Mesendoderm (in vitro differentiated cells): ENCODE data around the gene SH2D1B.
"Not testable (repeated sequence)": the region's sequence is repeated elsewhere in the genome, so short reads cannot be mapped to it uniquely, and the experiment has no call there.

Source experiments
- DNase-seq: peaks from one replicate; pipeline ENCODE4 v3.0.0; 2013
- H2AK5ac ChIP-seq: 2 replicates; pipeline ENCODE4 v1.6.1; 2013; ENCODE audit warnings: low read length, inconsistent platforms
- H2BK120ac ChIP-seq: 2 replicates; pipeline ENCODE4 v1.6.1; 2013; ENCODE audit warnings: low read depth, mild to moderate bottlenecking, low read length, moderate library complexity, mixed read lengths
- H2BK15ac ChIP-seq: replicated peaks from 2 replicates; pipeline ENCODE4 v1.6.1; 2013; ENCODE audit warnings: low read depth, mild to moderate bottlenecking, moderate library complexity
- H2BK5ac ChIP-seq: 2 replicates; pipeline ENCODE4 v1.6.1; 2013; ENCODE audit warnings: low read length, inconsistent platforms
- H3K18ac ChIP-seq: 2 replicates; pipeline ENCODE4 v1.6.1; 2013; ENCODE audit warnings: mild to moderate bottlenecking, low read length, mixed read lengths
- H3K23ac ChIP-seq: one replicate; pipeline ENCODE4 v1.6.1; 2013; ENCODE audit warnings: low read length
- H3K27ac ChIP-seq: 2 replicates; pipeline ENCODE4 v1.5.1; 2013; ENCODE audit warnings: low read depth, mild to moderate bottlenecking, inconsistent platforms, low read length, moderate library complexity
- H3K27me3 ChIP-seq: 2 replicates; pipeline ENCODE4 v1.6.1; 2013; ENCODE audit warnings: low read length, control low read depth, mild to moderate bottlenecking, inconsistent platforms; ENCODE audit not compliant: insufficient read depth, poor library complexity
- H3K36me3 ChIP-seq: 2 replicates; pipeline ENCODE4 v1.6.1; 2013; ENCODE audit warnings: low read length, inconsistent platforms; ENCODE audit not compliant: control insufficient read depth, insufficient read depth
- H3K4ac ChIP-seq: one replicate; pipeline ENCODE4 v1.6.1; 2013; ENCODE audit warnings: low read depth, mild to moderate bottlenecking, low read length, moderate library complexity
- H3K4me1 ChIP-seq: 2 replicates; pipeline ENCODE4 v1.6.1; 2013; ENCODE audit warnings: low read depth, low read length, inconsistent platforms; ENCODE audit not compliant: control insufficient read depth
- H3K4me2 ChIP-seq: 2 replicates; pipeline ENCODE4 v1.6.1; 2013; ENCODE audit warnings: low read length
- H3K4me3 ChIP-seq: 2 replicates; pipeline ENCODE4 v1.5.1; 2013; ENCODE audit warnings: mild to moderate bottlenecking, low read length
- H3K56ac ChIP-seq: one replicate; pipeline ENCODE4 v1.6.1; 2013; ENCODE audit warnings: low read length
- H3K79me1 ChIP-seq: 2 replicates; pipeline ENCODE4 v1.6.1; 2013; ENCODE audit warnings: low read length, inconsistent platforms
- H3K79me2 ChIP-seq: 2 replicates; pipeline ENCODE4 v1.6.1; 2013; ENCODE audit warnings: mild to moderate bottlenecking, low read length; ENCODE audit not compliant: control insufficient read depth, insufficient read depth
- H3K9ac ChIP-seq: 2 replicates; pipeline ENCODE4 v1.6.1; 2013; ENCODE audit warnings: low read length, inconsistent platforms
- H4K5ac ChIP-seq: one replicate; pipeline ENCODE4 v1.6.1; 2013; ENCODE audit warnings: low read length
- H4K8ac ChIP-seq: one replicate; pipeline ENCODE4 v1.6.1; 2013; ENCODE audit warnings: low read depth, mild to moderate bottlenecking, control low read depth, low read length, moderate library complexity
- WGBS: extraction: QIAGEN DNeasy Blood & Tissue Kit; methylation state at CpG from one replicate; pipeline ENCODE4 v1.1.7; 2013; ENCODE audit warnings: low lambda C conversion rate, missing lambda C conversion rate; ENCODE audit not compliant: insufficient coverage; ENCODE audit errors: extremely low coverage; 5-methylcytosine and 5-hydroxymethylcytosine counted together

SH2D1B gene

DNA sequence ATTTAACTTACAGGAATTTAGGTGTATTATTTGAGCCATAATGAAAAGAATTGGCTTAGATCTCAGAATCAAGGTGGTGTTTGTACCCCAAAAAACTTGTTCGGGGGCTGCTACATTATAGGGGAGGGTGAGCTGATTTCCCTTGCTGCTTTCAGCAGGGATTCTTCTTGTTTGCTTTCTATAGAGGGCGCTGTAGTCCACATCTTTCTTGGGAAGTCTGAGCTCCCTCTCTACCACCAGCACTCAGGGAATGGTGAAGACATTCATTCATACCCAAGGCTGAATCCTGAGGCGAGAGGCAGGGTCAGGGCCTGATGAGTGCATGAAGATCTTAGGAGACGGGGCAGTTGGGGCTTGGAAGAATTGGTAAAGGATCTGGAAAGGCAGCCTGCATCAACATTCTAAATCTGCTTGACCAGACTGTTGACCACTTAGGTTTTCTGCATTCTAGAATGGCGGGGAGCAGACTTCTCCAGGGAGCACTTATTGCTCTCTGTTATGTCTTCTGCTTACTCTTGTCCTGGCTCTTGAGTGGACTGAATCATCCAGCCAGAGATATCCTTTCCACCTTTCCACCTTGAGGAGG, 54.2 kb downstream of the SH2D1B start:
- no peak overlapping the region for H3K4me2 ChIP-seq
- no peak overlapping the region for H2BK5ac ChIP-seq
- no peak overlapping the region for H3K4me3 ChIP-seq
- no peaks in the 10 kb centered on the region for H3K36me3 ChIP-seq
- H4K5ac ChIP-seq, result no peak overlapping the region
- peak; percentile 80 for DNase-seq
- H3K9ac ChIP-seq, result no peak overlapping the region
- no peaks in the 10 kb centered on the region for H3K27me3 ChIP-seq
- H3K56ac ChIP-seq, result no peak overlapping the region
- H2BK15ac ChIP-seq, result no peak overlapping the region
- WGBS, result no CpG with 5 or more reads among the region's 5 CpGs
- H2AK5ac ChIP-seq, result no peak overlapping the region
- no peaks in the 10 kb centered on the region for H3K79me1 ChIP-seq
- H4K8ac ChIP-seq, result no peak overlapping the region
- no peak overlapping the region for H3K18ac ChIP-seq
- no peak overlapping the region for H3K27ac ChIP-seq
- peaks cover 9% of the 10 kb centered on the region for H3K4me1 ChIP-seq
- H3K23ac ChIP-seq, result no peak overlapping the region
- H2BK120ac ChIP-seq, result no peak overlapping the region
- H3K79me2 ChIP-seq, result no peaks in the 10 kb centered on the region
- H3K4ac ChIP-seq, result no peak overlapping the region

DNA sequence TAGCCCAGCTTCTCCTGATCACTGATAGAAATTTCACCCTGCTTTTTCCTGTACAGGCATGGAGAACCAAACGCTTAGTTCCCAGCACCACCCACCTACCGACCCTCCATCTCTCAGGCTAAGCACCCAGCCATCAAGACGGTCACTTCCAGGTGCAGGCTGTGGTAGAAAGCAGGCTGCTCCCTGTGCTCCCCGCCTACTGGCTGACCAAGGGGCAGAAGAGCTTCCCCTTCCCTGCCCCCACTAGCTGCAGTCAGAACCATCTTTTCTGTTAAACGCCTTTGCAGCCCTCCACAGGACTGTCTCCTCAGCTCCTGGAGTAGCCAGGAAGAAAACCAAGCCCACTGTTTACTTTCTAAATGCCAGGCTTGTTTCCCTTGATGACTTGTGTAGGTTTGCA, 58.2 kb downstream of the SH2D1B start:
- Histone ChIP-seq H2BK5ac (no peak overlapping the region), H3K27ac (no peak overlapping the region), H3K36me3 (no peaks in the 10 kb centered on the region), H3K4ac (no peak overlapping the region), H3K56ac (no peak overlapping the region), H3K18ac (no peak overlapping the region), H3K23ac (no peak overlapping the region), H3K4me2 (no peak overlapping the region), H3K4me3 (no peak overlapping the region), H3K79me1 (no peaks in the 10 kb centered on the region), H4K8ac (no peak overlapping the region), H3K9ac (no peak overlapping the region), H3K79me2 (no peaks in the 10 kb centered on the region), H2BK120ac (no peak overlapping the region), H3K27me3 (no peaks in the 10 kb centered on the region), H2AK5ac (no peak overlapping the region), H3K4me1 (peaks cover 9% of the 10 kb centered on the region), H4K5ac (no peak overlapping the region), H2BK15ac (no peak overlapping the region)
- no peak for DNase-seq
- WGBS, result no CpG with 5 or more reads among the region's 5 CpGs

DNA sequence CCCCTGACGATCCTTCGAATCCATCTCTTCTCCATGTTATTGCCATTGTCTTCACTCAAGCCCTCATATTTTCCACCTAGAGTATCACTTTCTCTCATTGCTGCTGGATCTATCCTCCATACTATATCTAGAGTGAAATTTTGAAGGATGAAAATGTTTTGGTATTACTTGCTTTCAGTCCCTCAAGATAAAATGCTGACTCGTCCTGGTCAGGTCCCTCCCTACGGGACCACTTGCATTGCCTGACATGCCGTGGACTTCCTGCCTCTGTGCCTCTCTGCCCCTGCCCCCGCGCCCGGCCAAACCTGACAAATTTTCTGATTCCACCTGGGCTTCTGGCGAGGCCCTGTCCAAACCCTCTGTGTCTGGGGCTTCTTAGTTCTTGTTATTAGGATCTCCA, 58.9 kb downstream of the SH2D1B start:
- Histone ChIP-seq H3K4me3 (no peak overlapping the region), H3K27ac (no peak overlapping the region), H3K4me2 (no peak overlapping the region), H2BK120ac (no peak overlapping the region), H2AK5ac (no peak overlapping the region), H3K56ac (no peak overlapping the region), H2BK5ac (no peak overlapping the region), H3K79me1 (no peaks in the 10 kb centered on the region), H3K4me1 (peaks cover 9% of the 10 kb centered on the region), H4K8ac (no peak overlapping the region), H4K5ac (no peak overlapping the region), H3K79me2 (no peaks in the 10 kb centered on the region), H3K36me3 (no peaks in the 10 kb centered on the region), H3K23ac (no peak overlapping the region), H3K18ac (no peak overlapping the region), H3K4ac (no peak overlapping the region), H3K9ac (no peak overlapping the region), H2BK15ac (no peak overlapping the region), H3K27me3 (no peaks in the 10 kb centered on the region)
- no CpG with 5 or more reads among the region's 9 CpGs for WGBS
- DNase-seq, result peak; percentile 19

DNA sequence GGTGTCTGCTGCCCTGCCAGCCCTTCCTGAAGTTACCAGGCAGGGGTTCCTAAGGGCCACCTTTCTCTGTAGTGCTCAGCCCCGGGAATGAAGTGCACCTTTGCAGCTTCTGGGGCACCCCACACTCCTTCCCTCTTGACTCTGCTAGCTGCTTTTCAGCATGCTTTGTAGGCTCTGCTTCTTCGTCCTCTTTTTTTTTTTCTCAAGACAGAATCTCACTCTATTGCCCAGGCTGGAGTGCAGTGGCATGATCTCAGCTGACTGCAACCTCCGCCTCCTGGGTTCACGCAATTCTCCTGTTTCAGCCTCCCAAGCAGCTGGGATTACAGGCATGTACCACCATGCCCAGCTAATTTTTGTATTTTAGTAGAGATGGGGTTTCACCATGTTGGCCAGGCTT, 60.1 kb downstream of the SH2D1B start:
- H2BK120ac ChIP-seq, result not testable (repeated sequence)

DNA sequence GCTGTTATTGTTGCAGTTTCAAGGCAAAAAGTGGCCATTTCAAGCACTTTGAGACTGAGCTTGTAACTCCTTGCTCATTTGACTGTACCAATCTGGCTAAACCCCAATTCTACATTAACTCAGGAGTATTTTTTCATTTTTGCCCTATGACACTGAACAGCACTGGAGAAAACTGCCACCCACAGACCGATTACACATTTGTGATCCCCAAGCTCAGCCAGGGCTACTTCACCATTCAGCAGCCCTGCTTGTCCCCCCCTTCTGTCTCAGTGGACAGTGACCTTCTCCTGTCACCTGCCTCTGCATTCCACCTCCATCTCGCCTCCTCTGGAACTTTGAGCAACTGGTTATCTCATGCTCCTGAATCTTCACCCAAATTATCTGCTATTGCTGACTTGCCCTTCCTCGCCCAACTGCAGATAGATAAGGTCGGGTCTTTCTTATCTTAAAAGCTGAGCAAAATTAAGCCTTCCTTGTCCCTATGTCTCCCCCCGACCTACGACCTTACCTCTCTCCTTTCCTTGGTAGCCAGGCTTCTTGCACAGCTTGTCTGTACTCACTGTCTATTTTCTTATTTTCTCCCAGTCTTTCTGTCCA, 60.6 kb downstream of the SH2D1B start:
- Histone ChIP-seq H3K27me3 (no peaks in the 10 kb centered on the region), H3K36me3 (no peaks in the 10 kb centered on the region), H3K4ac (no peak overlapping the region), H3K18ac (no peak overlapping the region), H3K4me3 (no peak overlapping the region), H4K8ac (no peak overlapping the region), H3K4me1 (peaks cover 9% of the 10 kb centered on the region), H3K56ac (no peak overlapping the region), H4K5ac (no peak overlapping the region), H3K27ac (no peak overlapping the region), H3K23ac (no peak overlapping the region), H2AK5ac (no peak overlapping the region), H2BK15ac (no peak overlapping the region), H3K79me1 (no peaks in the 10 kb centered on the region), H3K4me2 (no peak overlapping the region), H2BK5ac (no peak overlapping the region), H2BK120ac (no peak overlapping the region), H3K9ac (no peak overlapping the region), H3K79me2 (no peaks in the 10 kb centered on the region)
- no CpG with 5 or more reads among the region's 6 CpGs for WGBS
- peak; percentile 50 for DNase-seq

More for the DNA sequence above, 60.1 kb downstream of the SH2D1B start:
- not testable (repeated sequence) for H3K27ac ChIP-seq, DNase-seq, H3K23ac ChIP-seq, H2BK5ac ChIP-seq, H3K4me3 ChIP-seq, H4K8ac ChIP-seq, H4K5ac ChIP-seq, H3K4me1 ChIP-seq, H3K27me3 ChIP-seq, H3K9ac ChIP-seq, H3K18ac ChIP-seq, H3K4ac ChIP-seq, H3K4me2 ChIP-seq, H2BK15ac ChIP-seq, H3K79me1 ChIP-seq, H3K56ac ChIP-seq, H3K79me2 ChIP-seq, H2AK5ac ChIP-seq, H3K36me3 ChIP-seq
- WGBS, result no CpG with 5 or more reads among the region's 4 CpGs
